DMS 273 (cell line): ENCODE results near the gene C4BPA.

Source experiments
- DNase-seq: peaks from one replicate; lab custom pipeline; 2025; ENCODE audit not compliant: unreplicated experiment; lab: John Stamatoyannopoulos, UW

C4BPA gene

DNA sequence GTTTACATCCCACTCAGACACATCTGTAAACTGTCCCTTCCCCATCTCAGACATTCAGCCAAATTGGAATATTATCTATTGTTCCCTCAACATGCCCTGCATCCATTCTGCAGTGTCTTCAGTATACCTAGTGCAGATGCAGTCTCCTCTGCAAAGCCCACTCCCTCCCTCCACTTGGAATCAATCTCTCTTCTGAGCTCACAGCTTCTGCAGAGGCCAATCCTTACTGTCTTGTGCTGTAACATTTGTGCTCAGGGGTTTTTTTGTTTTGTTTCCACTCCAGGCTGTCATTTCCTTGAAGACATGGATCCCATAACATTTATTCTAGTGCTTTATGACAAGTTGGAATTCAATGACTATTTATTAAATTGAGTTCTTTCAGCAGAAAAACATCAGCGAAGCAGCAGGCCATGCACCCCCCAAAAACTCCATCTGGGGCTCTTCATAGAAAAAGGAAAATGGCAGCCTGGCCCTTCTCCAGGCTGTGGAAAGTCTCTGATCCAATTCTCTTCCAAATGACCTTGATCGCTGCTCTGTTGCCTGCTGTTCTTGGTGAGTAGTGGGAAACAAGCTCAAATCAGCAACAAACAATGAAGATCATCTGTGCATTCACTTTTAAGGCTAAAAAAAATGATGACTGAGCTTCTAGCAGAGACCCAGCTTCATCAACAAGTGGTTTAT lies 8.7 kb downstream of the C4BPA start:
- no peak for DNase-seq

DNA sequence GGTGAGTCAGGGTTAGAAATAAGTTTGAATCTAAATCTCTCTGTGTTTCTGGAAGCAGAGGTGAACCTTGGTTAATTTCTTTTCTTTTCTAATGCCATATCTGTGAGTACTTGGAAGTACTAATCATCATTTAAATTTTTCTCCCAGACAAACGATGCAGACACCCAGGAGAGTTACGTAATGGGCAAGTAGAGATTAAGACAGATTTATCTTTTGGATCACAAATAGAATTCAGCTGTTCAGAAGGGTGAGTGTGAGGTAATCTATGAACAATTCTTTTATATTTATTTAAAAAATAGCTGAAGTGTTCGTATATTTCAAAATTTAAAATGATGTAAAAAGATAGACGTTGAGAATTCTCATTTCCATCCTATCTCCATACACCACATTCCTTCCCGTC lies 11.2 kb downstream of the C4BPA start:
- DNase-seq = no peak

DNA sequence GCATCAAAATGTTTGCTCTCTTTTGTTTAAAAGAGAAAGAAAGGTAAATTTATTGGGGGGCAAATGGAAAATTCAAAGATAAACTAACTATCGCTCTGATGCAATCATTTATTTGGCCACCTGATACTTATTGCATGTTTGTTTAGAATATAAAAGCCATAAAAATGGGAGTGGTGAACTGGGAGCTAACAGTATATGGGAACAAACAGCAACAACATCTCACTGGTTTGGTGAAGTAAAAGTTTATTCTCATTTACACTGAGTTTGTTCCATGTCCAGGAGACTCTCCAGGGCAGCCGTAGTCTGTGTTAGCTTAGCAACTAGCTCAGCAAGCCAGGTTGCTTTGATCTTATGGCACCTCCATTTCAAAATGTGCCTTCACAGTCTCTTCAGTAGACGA lies 20.4 kb downstream of the C4BPA start:
- DNase-seq = no peak

DNA sequence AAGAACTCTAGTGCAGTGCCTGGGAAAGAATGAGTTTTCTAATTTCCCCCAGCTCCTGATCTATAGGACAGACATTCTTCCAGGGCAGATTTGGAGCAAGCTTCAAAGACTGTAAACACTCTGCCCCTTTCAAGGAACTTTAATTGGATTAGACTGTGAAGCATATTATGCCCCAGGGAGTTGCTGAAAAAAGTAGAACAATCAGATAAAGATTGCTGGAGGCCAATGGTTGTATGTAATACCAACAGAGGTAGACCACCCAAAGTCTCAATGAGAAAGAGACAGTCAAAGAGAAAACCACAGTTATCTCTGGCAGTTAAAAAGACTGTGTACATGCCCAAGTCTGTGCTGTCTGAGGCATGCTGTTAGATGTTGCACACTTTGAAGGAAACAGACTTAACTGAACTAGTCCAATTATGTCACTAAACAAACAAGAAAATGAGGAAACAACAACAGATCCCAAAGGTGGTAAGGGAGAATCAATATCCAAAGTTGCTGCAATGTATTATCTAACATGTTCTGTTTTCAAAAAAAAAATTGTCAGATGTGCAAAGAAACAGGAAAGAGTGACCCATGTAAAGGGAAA lies 24.4 kb downstream of the C4BPA start:
- DNase-seq = no peak

DNA sequence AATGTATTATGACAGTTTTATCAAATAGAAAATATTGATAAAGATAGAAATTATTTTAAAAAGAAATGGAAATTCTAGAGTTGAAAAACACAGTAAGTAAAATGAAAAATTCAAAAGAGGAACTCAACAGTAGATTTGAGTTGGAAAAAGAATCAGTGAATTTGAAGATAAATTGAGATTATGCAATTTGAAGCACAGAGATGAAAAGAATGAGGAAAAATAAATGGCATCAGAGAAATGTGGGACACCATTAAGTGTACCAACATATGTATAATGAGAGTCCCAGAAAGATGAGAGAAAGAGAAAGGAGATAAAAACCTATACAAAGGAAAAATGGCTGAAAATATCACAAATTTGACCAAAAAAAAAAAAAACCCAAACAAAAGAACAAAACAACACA lies 25.0 kb downstream of the C4BPA start:
- no peak for DNase-seq

DNA sequence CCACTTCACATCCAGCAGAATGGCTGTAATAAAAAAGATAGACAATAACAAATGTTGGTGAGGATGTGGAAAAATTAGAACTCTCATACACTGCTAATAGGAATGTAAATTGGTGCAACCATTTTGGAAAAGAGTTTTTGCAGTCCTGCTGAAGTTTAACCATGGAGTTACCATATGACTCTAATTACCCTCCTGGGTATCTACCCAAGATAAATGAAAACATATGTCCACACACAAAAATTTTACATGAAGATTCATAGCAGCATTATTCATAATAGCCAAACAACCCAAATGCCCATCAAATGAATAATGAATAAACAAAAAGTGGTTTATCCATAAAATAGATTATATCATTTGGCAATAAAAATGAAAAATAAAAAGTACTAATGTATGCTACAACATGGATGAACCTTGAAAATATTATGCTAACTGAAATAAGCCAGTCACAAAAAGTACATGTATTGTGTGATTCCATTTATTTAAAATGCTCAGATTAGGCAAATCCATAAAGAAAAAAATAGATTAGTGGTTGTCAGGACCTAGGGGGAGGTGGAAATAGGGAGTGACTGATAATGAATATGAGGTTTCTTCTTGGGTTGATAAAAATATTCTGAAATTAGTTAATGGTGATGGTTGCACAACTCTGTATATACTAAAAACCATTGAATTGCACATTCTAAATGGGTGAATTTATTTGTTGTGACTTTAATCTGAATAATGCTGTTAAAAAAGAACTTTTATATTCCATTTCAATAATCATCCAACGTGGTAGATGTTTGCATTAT lies 26.4 kb downstream of the C4BPA start:
- DNase-seq = no peak

DNA sequence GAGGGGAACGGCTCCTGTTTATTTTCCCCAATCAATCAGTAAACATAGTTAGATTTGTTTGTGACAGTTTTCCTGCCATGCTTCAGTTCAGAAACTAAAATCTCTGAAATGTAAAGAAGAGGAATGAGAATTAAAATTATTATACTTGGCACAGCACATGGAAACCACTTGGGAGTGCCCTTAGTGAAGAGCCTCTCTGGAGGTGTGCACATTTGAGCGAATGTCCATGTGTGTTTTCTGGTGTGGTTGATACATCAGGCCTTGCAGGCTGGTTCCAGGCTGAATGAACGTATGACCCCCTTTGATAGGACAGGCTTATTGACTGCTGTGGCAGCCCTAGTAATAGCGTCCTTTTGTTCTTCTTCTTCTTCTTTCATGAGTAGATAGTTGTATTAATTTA lies 27.1 kb downstream of the C4BPA start:
- no peak for DNase-seq

DNA sequence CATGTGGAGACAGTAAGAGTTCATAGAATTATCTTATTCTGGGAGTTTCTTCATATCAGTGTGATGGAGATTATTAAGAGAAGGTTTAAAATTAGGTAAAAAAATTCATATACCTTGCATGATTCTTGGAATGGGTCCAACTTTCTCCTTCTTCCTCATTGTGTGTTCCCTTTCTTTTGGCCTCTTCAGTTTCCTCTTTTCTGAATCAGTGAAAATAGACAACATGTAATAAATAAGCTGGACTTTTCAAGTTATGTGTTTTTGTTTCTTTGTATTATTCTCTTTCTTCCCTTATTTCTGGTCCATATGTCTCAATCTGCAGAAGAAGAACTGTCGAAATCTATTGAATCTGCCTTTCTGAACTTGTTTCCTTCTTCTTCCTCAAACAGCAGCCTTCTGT lies 30.5 kb downstream of the C4BPA start:
- DNase-seq = no peak

DNA sequence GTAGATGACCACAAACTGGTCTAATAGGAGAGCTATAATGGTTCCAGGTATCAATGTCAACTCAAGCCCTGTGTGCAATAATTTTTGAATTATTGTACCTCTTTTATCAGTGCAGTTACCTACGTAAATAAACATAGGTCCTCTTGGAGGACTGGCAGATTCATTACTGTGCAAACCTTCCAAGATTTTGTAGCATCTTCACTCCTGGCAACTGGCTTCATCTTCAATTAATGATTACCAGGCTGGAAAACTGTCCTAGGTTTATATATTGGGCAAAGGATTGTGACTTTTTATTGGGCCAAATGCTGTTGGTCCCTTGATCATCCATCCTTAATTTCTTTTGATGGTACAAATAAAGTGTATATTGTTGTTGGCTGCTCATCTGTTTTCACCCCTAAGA lies 35.6 kb downstream of the C4BPA start:
- no peak for DNase-seq

DNA sequence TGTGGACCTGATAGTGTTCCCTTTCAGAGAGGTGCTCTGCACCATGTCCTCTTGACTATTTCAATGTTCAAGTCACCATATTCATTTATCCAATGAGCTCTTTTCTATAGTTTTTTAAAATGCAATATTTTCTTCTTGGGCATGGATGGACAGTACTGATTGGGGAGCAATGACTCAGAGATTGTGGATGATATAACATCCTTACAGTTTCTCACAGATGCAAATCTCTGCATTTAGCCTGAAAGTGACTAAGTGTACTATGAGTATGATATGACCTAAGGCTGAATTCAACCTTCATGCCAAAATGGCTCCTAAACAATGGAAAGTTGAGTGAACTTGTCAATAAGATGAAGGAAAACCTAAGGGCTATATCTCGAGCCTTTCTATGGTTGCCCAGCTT lies 36.5 kb downstream of the C4BPA start:
- DNase-seq = no peak

DNA sequence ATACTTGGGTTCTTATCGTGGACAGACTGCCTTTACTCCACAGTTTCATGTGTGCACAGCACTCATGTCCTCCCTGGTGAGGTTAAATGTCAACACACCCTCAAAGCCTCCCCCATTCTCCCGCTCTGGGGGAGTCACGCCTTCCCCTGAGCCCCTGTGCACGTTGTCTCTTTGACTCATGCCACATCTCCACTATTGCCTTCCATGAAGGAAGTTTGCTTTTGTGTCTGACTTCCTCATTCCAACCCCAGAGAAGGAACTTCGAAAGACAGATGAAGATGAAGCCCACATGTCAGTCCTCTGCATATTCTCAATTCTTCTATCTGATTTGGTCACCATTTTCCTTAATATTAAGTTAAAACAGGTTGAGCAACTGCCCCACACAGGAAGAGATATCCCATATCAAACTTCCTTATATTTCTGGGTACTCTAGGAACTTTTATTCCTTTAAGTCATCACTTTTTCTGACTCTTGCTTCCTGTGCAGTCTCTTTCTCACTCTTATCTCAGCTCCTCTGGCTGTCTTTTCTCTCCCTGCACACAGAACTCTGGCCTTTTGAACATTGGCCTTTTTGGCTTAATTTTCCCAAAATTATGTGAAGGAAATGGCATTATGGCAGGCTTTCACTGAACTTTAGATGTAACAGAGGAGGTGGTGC lies 41.5 kb downstream of the C4BPA start:
- no peak for DNase-seq

DNA sequence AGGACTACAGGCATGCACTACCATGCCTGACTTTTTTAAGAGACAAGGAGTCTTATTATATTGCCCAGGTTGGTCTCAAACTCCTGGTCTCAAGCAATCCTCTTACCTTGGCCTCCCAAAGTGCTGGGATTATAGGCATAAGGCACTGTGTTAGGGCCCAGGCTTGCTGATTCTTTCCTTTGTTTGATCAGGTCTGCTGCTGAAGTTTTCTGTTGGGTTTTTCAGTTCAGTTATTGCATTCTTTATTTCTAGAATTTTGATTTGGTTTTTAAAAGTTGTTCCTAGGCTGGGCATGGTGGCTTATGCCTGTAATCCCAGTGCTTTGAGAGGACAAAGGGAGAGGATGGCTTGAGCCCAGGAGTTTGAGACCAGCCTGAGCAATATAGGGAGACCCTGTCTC lies 47.9 kb downstream of the C4BPA start:
- DNase-seq = no peak

DNA sequence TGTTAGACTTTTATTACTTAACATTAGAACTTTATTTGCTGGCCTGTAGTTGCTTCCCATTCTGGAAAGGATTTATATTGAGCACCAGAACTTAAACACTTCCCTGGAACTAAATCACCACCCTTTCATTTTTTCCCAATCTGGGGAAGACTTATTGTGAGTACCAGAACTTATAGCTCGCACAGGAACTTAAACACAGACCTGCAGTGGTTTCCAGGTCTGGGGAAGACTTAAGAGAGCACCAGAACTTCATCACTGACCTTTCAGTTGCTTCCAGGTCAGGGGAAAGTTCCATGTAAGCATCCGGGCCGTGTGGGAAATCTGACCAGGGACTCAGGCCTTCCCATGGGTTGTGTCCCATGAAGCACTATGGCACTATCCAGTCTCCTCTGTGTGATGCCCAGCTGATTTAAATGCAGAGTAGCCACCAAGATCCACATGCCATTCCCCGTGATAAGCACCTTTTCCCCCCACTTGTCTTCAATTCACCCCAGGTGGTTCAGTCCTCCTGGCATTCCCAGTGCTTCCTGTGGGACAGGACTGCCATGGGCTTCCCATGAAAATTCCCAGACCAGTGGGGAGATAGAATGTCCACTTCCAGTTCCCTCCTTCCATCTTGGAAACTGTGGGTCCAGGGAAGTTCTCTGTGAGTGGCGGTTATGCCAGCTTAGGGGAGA lies 48.9 kb downstream of the C4BPA start:
- DNase-seq = peak; percentile 17

DNA sequence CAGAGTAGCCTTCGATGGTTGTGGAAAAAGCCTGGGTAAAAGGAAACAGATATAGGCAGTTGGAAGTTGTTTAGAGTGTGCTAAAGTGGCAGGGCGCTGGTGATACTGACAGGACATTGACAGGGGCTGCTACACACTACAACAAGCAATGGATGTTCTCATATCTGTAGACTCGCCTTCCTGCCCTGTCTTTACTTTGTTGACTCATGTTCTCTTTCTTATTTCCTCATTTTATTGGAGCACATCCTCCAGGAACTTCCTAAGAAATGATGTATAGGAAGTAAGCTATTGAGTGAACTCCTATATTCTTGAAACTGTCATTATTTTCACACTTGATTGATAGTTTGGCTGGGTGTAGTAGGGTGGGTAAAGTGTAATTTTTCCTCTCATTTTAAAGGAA lies 51.0 kb downstream of the C4BPA start:
- DNase-seq = no peak

DNA sequence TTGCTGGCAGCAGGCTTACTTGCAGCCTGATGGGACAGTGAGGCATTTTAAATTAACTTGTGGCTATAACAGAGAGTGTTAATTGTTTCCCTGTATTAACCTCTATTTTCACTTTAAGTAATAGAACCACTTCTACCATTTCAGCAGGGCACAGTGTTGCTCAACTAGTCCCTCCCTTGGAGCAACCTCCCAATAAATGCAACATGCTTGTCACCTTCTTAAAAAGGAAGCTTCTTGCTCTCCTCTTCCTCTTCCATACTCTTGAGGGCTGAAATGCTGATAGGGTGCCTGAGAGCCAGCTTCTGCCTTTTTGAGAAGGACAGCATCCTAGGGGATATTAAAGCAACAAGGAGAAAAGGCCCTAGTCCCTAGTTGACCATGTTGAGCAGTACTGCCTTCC lies 52.1 kb downstream of the C4BPA start:
- no peak for DNase-seq

DNA sequence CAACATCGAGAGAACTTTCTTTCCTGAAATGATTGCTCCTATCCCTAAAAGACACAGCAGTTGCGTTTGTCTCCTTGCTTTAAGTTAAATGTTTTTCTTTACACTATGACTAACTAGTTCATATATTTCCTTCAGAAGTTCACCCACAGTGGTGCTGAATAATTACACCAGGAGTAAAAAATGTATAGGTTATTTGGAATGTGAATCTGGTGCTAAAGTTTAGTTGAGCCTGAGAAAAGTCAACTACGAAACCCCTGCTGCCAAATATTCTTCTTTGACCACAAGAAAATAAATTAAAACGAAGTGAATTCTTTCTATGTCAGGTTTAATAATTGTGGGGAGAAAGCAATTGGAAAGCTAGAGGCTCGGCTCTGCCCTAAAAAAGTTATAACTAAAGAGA lies 52.8 kb downstream of the C4BPA start:
- no peak for DNase-seq

DNA sequence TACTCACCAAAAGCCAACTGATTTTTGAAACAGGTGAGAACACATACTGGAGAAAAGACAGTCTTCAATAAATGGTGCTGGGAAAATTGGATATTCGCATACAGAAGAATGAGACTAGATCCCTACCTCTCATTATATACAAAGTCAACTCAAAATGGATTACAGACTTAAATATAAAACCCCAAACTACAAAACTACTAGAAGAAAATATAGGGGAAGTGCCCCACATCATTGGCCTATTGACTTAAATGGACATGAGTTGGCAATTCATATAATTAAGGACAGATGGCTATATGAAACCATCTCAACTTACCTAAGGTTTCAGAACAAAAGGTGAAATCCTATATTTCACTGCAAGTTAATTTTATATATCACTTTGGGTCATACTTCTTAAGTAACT lies 60.1 kb downstream of the C4BPA start:
- DNase-seq = no peak

DNA sequence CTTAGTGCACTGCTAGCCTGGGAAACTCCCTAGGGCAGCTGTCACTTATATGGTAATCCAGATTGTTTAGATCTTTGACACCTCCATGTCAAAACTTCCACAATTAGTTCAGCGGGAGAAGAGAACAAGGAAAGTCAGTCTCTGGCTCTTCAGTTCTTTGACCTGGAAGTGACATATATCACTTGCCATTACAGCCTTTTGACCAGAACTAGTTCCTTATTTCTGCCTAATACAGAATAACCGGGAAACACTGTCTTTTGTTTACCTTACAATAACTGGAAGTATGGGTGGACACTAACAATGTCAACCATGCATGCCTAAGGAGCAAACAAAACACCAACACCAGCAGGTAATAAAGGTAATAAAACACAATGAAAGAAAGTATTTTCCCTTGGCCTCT lies 68.3 kb downstream of the C4BPA start:
- DNase-seq = no peak

DNA sequence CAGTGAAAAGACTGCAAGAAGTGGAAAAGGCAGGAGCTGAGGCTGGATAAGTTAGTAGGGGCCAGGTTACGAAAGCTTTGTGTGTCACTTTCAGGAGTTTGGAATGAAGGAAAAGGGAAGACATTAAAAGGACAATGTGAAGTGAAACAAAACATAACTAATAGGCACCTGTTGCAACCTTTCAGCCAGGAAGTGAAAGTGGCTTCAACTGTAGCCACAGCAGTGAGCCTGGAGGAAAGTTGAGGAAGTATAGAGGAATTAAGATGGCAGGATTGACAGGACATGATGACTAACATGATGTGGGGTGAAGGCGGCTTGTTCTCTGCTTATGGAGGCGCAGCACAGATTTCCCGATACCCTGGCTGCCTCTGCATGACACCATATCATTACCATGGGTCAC lies 68.9 kb downstream of the C4BPA start:
- DNase-seq = no peak

DNA sequence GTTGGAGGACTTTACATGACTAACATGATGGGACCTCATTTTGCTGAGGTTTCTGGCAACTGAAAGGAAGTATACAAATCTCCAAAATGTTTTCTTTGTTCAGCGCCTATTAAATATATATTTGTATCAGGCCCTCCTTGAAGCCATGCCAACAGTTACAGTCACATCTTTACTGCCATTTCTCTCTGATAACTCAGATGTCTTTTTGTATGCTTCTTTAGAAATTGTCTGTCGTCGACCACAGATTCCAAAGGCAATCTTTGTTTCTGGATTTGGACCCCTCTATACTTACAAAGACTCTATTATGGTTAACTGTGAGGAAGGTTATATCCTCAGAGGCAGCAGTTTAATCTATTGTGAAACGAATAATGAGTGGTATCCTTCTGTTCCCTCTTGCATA lies 69.4 kb downstream of the C4BPA start:
- DNase-seq = no peak

DNA sequence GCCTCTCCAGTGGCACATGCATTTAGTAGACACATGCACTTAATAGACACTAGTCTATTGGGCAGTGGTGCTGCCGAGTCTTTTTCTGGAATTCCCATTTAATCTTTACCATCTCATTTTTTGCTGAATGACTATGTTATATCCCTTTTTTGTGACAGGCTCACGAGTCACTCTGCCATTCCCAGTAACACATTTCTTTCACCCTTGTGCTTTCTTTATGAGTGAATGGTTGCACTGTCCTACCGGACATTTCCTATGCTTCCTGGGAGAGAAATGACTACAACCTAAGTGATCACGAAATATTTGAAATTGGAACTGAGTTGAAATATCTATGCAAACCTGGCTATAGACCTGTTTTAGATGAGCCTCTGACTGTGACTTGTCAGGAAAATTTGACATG lies 70.9 kb downstream of the C4BPA start:
- no peak for DNase-seq
